ENCODE measurements around the gene ZNF217. TPM values are rescaled to one million over a fixed set of nuclear protein-coding genes. Genes with fewer than 3 reads are reported as not detected.
"Not testable (repeated sequence)": the region's sequence is repeated elsewhere in the genome, so short reads cannot be mapped to it uniquely, and the experiment has no call there.

ZNF217 gene
- total RNA-seq, 6 experiments from 2014 or later: 11.3 to 27.1 (median 15.8) TPM

- intact Hi-C loops (cut with DNase I): no loop called here
- Histone ChIP-seq H3K36me3 (no peaks in the 10 kb centered on the region), H3K9me3 (no peaks in the 10 kb centered on the region), H3K27ac (no peak overlapping the region), H3K4me3 (no peak overlapping the region), H3K4me1 (peaks cover 0 to 15% (median 4%) of the 10 kb centered on the region in 4 donors), H3K27me3 (no peaks in the 10 kb centered on the region)
- TF ChIP-seq CTCF (IDR thresholded peaks at IDR 0.05) (no peak), POLR2A (IDR thresholded peaks at IDR 0.05) (no peak)
- ATAC-seq: no peak
- WGBS (ENCODE audit: insufficient coverage, low coverage, low lambda C conversion rate, missing lambda C conversion rate): 87% methylated on average over 6 of the region's 9 CpGs
- no peak for DNase-seq
These were observed 4.8 kb upstream of the ZNF217 start for GRCh38 chr20:53598140-53599043.

- H3K27me3 ChIP-seq: no peaks in the 10 kb centered on the region
- H3K36me3 ChIP-seq: no peaks in the 10 kb centered on the region
- 53% methylated on average over 4 of the region's 4 CpGs for WGBS (ENCODE audit: insufficient coverage, low coverage, low lambda C conversion rate, missing lambda C conversion rate)
- peaks cover 0 to 15% (median 4%) of the 10 kb centered on the region in 4 donors for H3K4me1 ChIP-seq
- ATAC-seq: no peak
- intact Hi-C loops (cut with DNase I): no loop called here
- peak overlapping the region in 1 of 3 donors; percentile 35 for H3K4me3 ChIP-seq
- no peaks in the 10 kb centered on the region for H3K9me3 ChIP-seq
- TF ChIP-seq CTCF (IDR thresholded peaks at IDR 0.05) (no peak), POLR2A (IDR thresholded peaks at IDR 0.05) (no peak)
- H3K27ac ChIP-seq: peak overlapping the region in 2 of 3 donors; percentile 93 to 96
- no peak for DNase-seq
These were observed 4.0 kb upstream of the ZNF217 start for GRCh38 chr20:53597521-53598120.

- no peak for DNase-seq
- intact Hi-C loops (cut with DNase I): no loop called here
These were observed 3.4 kb upstream of the ZNF217 start for GRCh38 chr20:53597030-53597482.

GRCh38 chr20:53596189-53597001 lies 2.8 kb upstream of the ZNF217 start:
- intact Hi-C loops (cut with DNase I); H3K9me3 ChIP-seq; H3K27me3 ChIP-seq; H3K36me3 ChIP-seq; DNase-seq: not testable (repeated sequence)
- 6% methylated on average over 12 of the region's 12 CpGs for WGBS (ENCODE audit: insufficient coverage, low coverage, low lambda C conversion rate, missing lambda C conversion rate)
- ATAC-seq: peak in 3 of 4 donors; percentile 1 to 15 (median 6)
- H3K4me3 ChIP-seq: peak overlapping the region; percentile 14 to 35 (median 17)
- H3K4me1 ChIP-seq: peaks cover 0 to 20% (median 4%) of the 10 kb centered on the region in 4 donors
- H3K27ac ChIP-seq: peak overlapping the region; percentile 91 to 96 (median 93)

More at GRCh38 chr20:53597030-53597482, 3.4 kb upstream of the ZNF217 start:
- Histone ChIP-seq H3K36me3 (no peaks in the 10 kb centered on the region), H3K4me1 (peaks cover 0 to 15% (median 4%) of the 10 kb centered on the region in 4 donors), H3K4me3 (peak overlapping the region in 1 of 3 donors; percentile 35), H3K27me3 (no peaks in the 10 kb centered on the region), H3K9me3 (no peaks in the 10 kb centered on the region), H3K27ac (peak overlapping the region; percentile 91 to 96 (median 93))
- 13% methylated on average over 3 of the region's 3 CpGs for WGBS (ENCODE audit: insufficient coverage, low coverage, low lambda C conversion rate, missing lambda C conversion rate)
- ATAC-seq: no peak
- TF ChIP-seq POLR2A (IDR thresholded peaks at IDR 0.05): no peak
- no peak for TF ChIP-seq CTCF (IDR thresholded peaks at IDR 0.05)

GRCh38 chr20:53595742-53596141 lies 2.1 kb upstream of the ZNF217 start:
- H3K36me3 ChIP-seq; H3K9me3 ChIP-seq; intact Hi-C loops (cut with DNase I); H3K27me3 ChIP-seq; DNase-seq: not testable (repeated sequence)
- Histone ChIP-seq H3K4me3 (peak overlapping the region in 2 of 3 donors; percentile 17 to 60), H3K4me1 (peaks cover 0 to 24% (median 4%) of the 10 kb centered on the region in 4 donors), H3K27ac (peak overlapping the region; percentile 91 to 96 (median 93))
- WGBS (ENCODE audit: insufficient coverage, low coverage, low lambda C conversion rate, missing lambda C conversion rate): 24% methylated on average over 2 of the region's 3 CpGs
- ATAC-seq: peak; percentile 26 to 48 (median 35)

Measured in right lobe of liver (tissue), 6 donors.